HG02981 (cell line): Measurements from ENCODE around the gene MKRN3.
"Not testable (repeated sequence)": the region's sequence is repeated elsewhere in the genome, so short reads cannot be mapped to it uniquely, and the experiment has no call there.

ENCODE experiments used
- ATAC-seq: cut with Tn5 transposase; IDR thresholded peaks from one replicate; pipeline ENCODE4 v1.9.1; 2021; ENCODE audit warnings: mild to moderate bottlenecking, moderate library complexity; ENCODE audit not compliant: unreplicated experiment

Gene MKRN3

GRCh38 chr15:23588268-23588667 is 22.8 kb downstream of the MKRN3 start:
- no peak for ATAC-seq

GRCh38 chr15:23589012-23589411 is 23.5 kb downstream of the MKRN3 start:
- ATAC-seq = no peak

- ATAC-seq = no peak
These were observed 28.8 kb downstream of the MKRN3 start for GRCh38 chr15:23594252-23594770.

GRCh38 chr15:23595368-23595767 is 29.9 kb downstream of the MKRN3 start:
- no peak for ATAC-seq

GRCh38 chr15:23596736-23597135 is 31.3 kb downstream of the MKRN3 start:
- no peak for ATAC-seq

- not testable (repeated sequence) for ATAC-seq
These were observed 31.8 kb downstream of the MKRN3 start for GRCh38 chr15:23597278-23597677.

- ATAC-seq = no peak
These were observed 33.6 kb downstream of the MKRN3 start for GRCh38 chr15:23599053-23599452.

- ATAC-seq = no peak
These were observed 36.6 kb downstream of the MKRN3 start for GRCh38 chr15:23602124-23602523.

GRCh38 chr15:23606226-23606625 is 40.8 kb downstream of the MKRN3 start:
- no peak for ATAC-seq

GRCh38 chr15:23616536-23616935 is 51.1 kb downstream of the MKRN3 start:
- no peak for ATAC-seq
